Measurements from ENCODE around the gene RFX7.

The RFX7 gene

GRCh38 chr15:56124391-56124790, 119.3 kb downstream of the RFX7 start:
- no peak for DNase-seq

DNA sequence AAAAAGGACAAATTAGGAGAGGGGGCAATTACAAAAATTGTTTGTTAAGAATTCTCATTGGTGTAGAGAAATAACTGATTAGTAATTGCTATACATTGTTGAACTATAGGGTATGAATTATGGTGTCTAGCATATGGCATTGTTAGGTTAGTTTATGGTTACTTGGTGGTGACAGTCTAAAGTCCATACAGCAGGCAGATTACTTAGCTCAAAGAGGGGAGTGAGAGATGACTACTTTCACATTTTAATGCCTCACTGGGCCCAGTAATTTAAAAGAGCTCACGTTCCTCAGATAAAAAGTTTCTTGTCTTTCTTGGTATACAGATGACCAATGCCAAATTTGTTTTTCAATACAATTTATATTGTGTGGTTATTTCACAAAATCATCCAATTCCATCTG, 137.8 kb downstream of the RFX7 start:
- no peak for DNase-seq

- no peak for DNase-seq
These were observed 141.2 kb downstream of the RFX7 start for GRCh38 chr15:56102441-56102840.

GRCh38 chr15:56099311-56099710, 144.4 kb downstream of the RFX7 start:
- no peak for DNase-seq

DNA sequence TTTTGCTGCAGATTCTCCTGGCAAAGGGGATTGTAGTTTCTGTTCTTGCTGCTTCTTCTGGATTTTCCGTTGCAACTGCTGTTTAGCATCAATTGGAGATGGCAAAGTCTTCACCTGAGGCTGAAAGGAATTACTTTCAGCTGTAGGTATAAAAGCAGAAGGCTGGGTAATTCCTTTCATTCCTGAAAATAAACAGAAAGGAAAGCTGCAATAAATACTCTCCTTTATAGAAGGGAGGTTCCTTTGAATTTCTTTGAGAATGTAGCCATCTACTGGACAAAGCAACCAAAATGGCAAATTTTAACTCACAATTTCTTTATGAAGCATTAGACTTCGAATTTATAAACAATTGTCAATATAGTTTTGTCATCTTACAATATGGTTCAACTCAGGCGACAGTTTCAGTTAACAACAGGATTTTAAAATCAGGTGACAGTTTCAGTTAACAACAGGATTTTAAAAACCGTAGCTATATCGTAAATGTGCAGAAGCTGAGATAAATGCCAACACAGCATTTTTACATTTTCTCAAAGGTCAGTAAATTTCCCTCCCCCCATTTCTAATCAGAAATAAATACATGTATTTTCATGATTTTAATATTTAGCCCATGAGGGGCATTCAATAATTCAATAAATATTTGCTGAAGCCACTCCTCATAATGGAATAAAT, 145.3 kb downstream of the RFX7 start:
- no peak for DNase-seq

DNA sequence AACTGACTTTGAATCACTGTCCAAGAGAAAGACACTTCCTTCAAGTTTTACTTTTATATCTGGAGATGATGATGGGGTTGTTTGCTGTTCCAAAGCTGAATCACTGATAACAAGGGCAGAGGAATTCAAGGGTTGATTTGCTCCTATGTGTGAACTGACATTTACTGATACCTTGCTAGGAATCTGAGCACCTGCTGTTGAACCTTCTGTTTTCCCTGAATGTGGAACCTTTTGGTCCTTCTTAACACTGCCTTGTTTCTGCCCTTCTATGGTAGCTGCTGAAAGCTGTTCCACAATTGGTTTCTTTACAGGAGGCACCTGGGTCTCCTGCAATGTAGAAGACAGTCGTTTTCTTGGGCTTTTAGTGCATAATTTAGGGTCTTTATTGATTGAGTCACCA, 148.3 kb downstream of the RFX7 start:
- no peak for DNase-seq

DNA sequence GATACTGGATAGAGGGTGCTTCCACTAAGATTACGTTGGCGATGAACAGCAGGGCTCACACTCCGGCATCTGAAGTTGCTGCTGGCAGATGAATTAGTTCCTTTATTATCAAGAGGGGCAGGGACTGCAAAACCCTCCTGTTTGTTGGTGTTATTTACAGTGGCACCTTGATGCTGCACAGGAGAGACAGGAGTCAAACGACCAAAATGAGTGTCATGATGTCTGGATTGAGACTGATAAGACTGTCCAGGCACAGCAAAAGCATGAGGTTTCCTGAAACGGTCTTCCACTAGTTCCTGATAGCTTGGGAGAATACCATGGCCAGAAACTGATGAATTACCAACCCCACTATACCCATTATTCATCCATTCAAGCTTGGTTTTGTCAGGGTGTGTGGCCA, 149.5 kb downstream of the RFX7 start:
- DNase-seq, result no peak

DNA sequence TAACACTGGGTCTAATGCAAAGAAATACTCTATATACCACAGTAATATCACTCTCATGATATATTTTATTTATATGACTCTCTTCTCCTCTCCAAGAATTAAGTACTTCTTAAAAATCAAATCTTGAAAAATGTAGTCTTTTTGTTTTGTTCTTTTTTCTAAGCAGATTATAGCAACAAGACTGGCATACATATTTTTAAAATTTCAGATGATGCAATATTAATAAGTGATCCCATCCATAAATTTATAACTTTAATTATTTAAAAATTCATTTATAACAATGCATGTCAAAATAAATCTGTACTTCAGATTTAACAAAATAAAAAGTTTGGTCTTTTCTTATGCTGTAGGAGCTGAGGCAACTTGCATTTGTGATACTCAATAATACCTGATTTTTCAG, 155.3 kb downstream of the RFX7 start:
- DNase-seq, result no peak

DNA sequence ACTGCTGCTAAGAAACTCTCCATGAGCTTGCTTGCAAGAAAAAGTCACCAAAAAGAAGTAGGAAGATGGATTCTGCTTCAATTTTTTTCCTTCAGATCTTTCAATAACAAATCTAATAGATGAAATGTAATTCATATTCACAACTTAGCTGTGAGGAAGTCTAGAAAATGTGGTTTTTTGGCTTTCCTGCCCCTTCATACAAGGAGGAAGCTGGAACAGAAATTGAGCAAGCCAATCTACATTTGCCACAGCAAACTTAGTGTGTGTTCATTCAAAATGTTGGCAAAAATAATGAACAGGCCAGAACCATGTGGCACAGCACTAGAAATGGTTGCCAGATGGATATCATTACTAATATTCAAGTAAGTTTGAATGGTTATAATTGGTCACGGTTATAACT, 157.1 kb downstream of the RFX7 start:
- DNase-seq, result no peak

DNA sequence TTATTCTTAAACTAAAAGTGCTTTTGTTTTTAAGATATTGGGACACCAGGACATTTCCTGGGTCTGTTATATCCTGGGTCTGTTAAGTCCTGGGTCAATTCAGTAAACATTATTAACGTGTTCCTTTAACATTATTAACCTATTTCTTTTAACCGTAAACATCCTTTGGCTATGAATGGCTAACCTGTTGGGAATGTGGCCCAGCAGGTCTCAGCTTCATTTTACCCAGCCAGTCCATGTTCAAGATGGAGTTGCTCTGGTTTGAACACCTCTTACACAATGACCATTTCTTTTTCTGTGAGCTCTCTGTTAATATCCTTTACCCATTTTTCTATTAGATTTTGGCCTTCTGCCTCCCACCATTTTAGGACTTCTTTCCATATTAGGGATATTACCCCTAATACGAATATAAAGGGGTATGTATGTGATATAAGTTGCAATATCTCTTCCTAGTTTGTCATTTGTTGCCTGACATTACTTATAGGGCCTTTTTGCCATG, 161.4 kb downstream of the RFX7 start:
- no peak for DNase-seq

DNA sequence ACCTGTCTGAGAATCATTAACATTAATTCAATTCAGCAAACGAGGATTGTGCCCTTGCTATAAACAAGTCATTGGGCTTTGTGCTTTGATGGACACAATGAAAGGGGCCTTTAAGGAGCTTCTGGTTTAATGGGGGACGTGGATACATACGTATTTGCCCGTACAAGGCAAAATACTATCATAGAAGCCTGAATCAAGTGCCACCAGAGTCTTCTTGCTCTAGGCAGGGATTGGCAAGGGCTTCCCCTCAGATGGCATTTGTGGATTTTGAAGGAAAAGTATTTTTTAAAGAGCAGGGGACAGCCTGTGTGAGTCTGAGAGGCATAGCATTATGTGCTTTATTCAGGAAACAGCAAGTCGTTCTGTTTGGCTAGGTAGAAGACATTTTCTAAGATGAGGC, 166.6 kb downstream of the RFX7 start:
- DNase-seq, result no peak

DNA sequence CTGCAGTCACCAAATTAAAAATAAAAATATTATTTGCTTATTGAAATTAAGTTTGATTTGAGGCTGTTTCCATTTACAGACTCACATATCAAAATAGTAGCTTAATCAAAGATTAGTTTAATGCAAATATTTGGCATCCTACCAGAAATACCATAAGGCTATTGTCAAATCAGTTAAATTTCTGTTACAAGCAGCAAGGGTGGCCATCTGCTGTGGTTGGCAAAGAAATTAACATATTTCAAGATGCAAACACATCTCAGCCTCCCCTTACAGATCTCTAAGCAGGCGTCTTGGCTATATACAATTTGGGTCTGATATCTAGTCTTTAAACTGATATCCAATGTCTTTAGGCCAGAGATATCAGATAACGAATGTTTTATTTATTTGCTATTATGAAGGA, 167.0 kb downstream of the RFX7 start:
- no peak for DNase-seq

GRCh38 chr15:56074481-56075265, 169.0 kb downstream of the RFX7 start:
- DNase-seq, result no peak

GRCh38 chr15:56064152-56064551, 179.5 kb downstream of the RFX7 start:
- no peak for DNase-seq

DNA sequence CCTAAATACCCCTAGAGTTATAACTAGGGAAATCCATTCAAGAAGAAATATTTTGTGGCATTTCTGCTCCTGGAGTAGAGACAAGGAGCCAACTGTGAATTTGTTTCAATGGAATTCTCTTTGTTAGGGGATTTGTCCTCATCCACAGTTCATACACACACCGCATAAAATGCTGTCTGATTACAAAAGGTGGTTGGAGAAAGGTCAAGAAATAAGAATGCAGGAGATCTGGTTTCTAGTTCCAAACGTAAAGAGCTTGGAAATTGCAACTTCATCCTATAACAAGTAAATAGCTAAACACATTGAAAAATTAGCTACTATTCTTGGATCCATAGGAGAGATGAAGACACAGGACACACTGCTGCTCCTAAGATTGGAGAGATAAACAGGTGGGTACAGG, 184.0 kb downstream of the RFX7 start:
- DNase-seq, result no peak

DNA sequence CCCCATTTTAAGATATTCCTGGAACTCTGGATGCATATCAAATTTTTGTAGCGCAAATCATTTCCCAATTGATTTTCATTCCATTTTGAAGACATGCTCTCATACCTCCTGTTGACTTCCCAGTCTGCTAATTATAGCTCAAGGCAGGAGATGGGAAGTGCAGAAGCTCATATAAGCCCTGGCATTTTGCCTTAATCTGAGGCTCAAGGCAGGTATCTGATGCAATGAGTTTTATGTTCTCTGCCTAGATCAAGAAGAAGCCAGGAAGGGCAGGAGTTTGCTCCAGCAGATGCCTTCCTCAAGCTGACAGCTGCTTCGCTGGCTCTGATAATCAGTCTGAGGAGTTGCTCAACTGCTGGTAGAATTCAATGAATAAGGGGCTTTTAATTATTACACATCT, 184.7 kb downstream of the RFX7 start:
- no peak for DNase-seq

- DNase-seq, result no peak
These were observed 187.1 kb downstream of the RFX7 start for GRCh38 chr15:56056626-56057025.

GRCh38 chr15:56053046-56053400, 190.7 kb downstream of the RFX7 start:
- DNase-seq, result no peak

DNA sequence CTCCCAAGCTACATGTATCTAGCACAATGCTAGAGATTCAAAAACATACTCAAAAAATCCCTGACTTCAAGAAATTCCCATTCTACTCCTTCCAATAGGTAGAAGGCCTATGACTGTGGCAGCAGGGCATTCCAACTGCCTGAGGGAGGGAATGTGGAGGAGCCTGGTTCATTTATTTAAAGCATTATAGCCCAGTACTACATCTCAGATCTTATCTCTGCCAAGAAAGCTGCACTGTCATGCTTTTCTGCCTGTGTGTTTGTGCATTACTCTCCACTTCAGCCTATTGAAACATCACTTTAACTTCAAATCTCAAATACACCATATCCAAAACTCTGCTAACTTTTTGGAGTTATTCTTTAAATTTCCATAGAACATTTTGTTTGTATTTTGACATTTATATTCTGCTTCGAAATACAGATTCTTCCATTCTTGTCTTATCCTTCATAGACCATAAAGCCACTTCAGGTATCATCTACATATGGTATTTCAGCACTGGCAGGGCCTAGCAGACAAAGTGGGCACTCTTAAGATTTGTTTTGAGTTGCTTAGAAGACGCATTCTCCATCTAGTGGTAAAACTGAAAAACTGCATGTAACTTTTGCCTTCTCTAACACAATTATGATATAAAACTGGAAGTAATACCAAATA, 191.2 kb downstream of the RFX7 start:
- DNase-seq, result no peak

- DNase-seq, result no peak
These were observed 192.0 kb downstream of the RFX7 start for GRCh38 chr15:56051676-56052075.

DNA sequence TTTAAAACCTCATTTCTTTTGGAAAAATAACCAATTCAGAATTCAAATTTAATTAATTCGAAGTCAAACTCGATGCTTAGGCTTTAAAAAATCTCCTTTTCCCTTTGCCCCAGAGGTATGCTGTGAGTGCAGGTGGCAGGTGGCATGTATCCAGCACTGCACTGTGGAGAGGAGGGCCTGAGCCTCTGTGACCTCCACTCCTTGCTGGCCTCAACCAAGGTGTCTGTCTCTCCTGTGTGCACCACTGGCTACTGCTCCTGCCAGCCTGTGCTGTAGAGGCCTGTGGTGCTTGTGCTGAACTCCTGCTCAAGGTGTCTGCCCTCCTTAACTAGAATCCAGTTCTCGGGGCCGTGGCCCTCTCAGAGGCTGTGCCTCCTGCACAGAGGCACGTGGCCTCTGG, 194.1 kb downstream of the RFX7 start:
- DNase-seq, result no peak

DNA sequence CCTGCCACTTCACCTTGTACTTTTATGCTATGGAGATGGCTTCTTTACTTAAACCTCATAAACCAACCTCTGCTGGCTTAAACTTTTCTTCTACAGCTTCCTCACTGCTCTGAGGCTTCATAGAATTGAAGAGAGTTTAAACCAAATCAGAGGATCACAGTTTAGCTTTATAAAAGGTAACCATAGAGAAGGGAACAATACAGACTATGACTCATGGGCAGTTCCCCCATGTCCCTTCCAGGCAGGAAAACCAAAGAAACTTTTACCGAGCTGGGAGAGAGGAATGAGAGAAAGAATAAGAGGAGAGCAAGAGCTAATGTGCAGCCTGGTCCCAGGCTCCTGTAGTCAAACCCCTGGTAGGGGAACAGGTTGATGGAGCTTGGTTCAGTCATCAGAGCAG, 196.3 kb downstream of the RFX7 start:
- DNase-seq, result no peak

DNA sequence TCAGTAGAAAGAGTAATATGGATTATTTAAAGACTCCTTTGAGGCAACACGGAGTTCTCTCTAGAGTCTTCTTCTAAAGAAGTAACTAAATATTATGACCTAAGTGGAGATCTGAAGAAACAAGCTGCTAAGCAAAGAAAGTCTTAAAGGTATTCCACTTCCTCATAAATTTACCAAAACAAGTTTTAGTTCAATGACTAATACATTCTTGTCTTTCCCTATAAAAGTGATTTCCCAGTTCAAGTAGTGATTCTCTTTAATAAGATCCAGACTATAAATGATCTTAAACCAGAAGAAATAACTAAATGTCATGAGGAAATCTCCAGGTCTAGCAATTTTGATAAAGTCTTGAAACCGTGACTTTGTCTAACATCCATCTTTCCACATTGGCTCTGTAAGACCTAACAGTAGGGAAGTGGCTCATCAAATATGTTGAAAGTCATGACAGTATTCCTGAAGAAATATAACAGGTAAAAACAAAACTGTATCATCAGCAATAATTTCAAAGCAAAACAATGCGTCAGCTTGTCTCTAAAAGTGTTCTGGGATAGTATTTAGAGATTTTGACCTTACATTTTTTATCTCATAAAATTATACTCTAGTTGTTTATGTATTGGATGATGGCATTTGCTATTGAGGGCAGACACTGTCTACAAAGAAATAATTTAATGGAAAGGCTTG, 198.5 kb downstream of the RFX7 start:
- no peak for DNase-seq
